ENCODE measurements around the gene ASIC4.

ASIC4 gene

DNA sequence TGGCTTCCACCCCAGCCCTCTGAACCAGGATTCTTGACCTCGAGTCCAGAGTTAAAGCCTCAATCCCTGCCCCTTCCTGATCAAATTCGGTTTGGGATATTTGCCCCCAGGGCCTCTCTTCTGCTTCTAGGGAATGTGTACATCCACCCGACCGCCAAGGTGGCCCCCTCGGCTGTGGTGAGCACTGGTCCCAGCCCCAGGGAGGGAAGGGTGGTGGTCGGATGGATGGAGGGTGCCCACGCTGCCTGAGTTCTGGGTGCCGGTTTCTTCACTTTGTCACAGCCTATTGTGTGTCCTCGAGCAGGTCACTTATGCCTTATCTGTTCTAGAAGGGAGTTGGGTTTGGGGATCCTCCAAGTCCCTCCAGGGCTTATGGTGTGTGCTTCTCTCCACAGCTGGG is 8.7 kb upstream of the ASIC4 start:
- no peak overlapping the region for H3K4me3 ChIP-seq (ENCODE audit: low read length)
- H3K4me1 ChIP-seq (ENCODE audit: control insufficient read depth, low read depth, low read length) = peaks cover 5% of the 10 kb centered on the region
- no CpG with 5 or more reads among the region's 9 CpGs for WGBS (ENCODE audit: extremely low coverage, insufficient coverage, low lambda C conversion rate)
- no peak overlapping the region for H3K18ac ChIP-seq (ENCODE audit: low read length)
- no peak overlapping the region for H2BK15ac ChIP-seq (replicated peaks; ENCODE audit: low read depth)
- no peak for DNase-seq
- H3K36me3 ChIP-seq (ENCODE audit: control insufficient read depth, insufficient read depth, low read length) = no peaks in the 10 kb centered on the region
- H2BK5ac ChIP-seq (ENCODE audit: low read length) = no peak overlapping the region
- no peak overlapping the region for H2BK120ac ChIP-seq (ENCODE audit: low read depth, low read length)
- H4K5ac ChIP-seq (ENCODE audit: low read length) = no peak overlapping the region
- no peak overlapping the region for H4K8ac ChIP-seq (ENCODE audit: low read depth, low read length)
- H3K9ac ChIP-seq (ENCODE audit: low read length) = no peak overlapping the region
- no peak overlapping the region for H3K4me2 ChIP-seq (ENCODE audit: low read length)
- H3K4ac ChIP-seq (ENCODE audit: low read depth, low read length) = no peak overlapping the region
- no peak overlapping the region for H3K27ac ChIP-seq (ENCODE audit: low read depth, low read length)
- H3K23ac ChIP-seq (ENCODE audit: low read length) = no peak overlapping the region
- no peaks in the 10 kb centered on the region for H3K27me3 ChIP-seq (ENCODE audit: insufficient read depth, low read length, poor library complexity)
- H2AK5ac ChIP-seq (ENCODE audit: low read length) = no peak overlapping the region
- no peaks in the 10 kb centered on the region for H3K79me2 ChIP-seq (ENCODE audit: control insufficient read depth, insufficient read depth, low read length)
- H3K79me1 ChIP-seq (ENCODE audit: low read length) = no peaks in the 10 kb centered on the region
- no peak overlapping the region for H3K56ac ChIP-seq (ENCODE audit: low read length)

DNA sequence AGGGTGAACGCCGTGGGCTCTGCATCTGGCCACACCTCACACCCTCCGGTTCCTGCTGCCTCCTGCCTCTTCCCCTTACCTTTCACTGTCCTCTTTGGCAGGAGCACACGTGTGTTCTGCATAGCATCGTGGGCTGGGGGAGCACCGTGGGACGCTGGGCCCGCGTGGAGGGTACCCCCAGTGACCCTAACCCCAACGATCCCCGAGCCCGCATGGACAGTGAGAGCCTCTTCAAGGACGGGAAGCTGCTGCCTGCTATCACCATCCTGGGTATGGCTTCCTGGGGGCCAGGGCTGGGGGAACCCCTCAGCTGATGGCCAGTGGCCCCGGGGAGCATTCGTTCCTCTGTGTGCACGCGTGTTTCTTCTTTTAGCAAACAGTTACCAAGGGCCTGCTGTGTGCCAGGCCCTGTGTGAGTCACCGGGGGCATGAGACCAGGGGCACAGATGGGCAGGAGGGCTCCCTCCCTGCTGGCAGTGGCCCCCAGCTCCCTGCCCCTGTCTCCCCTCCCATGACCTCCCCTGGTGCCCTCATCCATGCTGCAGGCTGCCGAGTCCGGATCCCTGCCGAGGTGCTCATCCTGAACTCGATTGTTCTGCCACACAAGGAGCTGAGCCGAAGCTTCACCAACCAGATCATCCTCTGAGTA is 8.0 kb upstream of the ASIC4 start:
- WGBS (ENCODE audit: extremely low coverage, insufficient coverage, low lambda C conversion rate) = no CpG with 5 or more reads among the region's 23 CpGs
- no peak overlapping the region for H3K27ac ChIP-seq (ENCODE audit: low read depth, low read length)
- H2BK120ac ChIP-seq (ENCODE audit: low read depth, low read length) = no peak overlapping the region
- no peak overlapping the region for H3K4ac ChIP-seq (ENCODE audit: low read depth, low read length)
- no peak overlapping the region for H3K4me3 ChIP-seq (ENCODE audit: low read length)
- no peak overlapping the region for H2BK15ac ChIP-seq (replicated peaks; ENCODE audit: low read depth)
- no peak overlapping the region for H3K23ac ChIP-seq (ENCODE audit: low read length)
- H3K36me3 ChIP-seq (ENCODE audit: control insufficient read depth, insufficient read depth, low read length) = no peaks in the 10 kb centered on the region
- no peak overlapping the region for H3K18ac ChIP-seq (ENCODE audit: low read length)
- H2BK5ac ChIP-seq (ENCODE audit: low read length) = no peak overlapping the region
- H3K79me2 ChIP-seq (ENCODE audit: control insufficient read depth, insufficient read depth, low read length) = no peaks in the 10 kb centered on the region
- DNase-seq = no peak
- H4K8ac ChIP-seq (ENCODE audit: low read depth, low read length) = no peak overlapping the region
- no peak overlapping the region for H2AK5ac ChIP-seq (ENCODE audit: low read length)
- peak overlapping the region; percentile 40 for H3K9ac ChIP-seq (ENCODE audit: low read length)
- peaks cover 2% of the 10 kb centered on the region for H3K27me3 ChIP-seq (ENCODE audit: insufficient read depth, low read length, poor library complexity)
- peak overlapping the region; percentile 67 for H3K56ac ChIP-seq (ENCODE audit: low read length)
- H3K4me2 ChIP-seq (ENCODE audit: low read length) = no peak overlapping the region
- H3K79me1 ChIP-seq (ENCODE audit: low read length) = no peaks in the 10 kb centered on the region
- no peak overlapping the region for H4K5ac ChIP-seq (ENCODE audit: low read length)
- H3K4me1 ChIP-seq (ENCODE audit: control insufficient read depth, low read depth, low read length) = peaks cover 5% of the 10 kb centered on the region

DNA sequence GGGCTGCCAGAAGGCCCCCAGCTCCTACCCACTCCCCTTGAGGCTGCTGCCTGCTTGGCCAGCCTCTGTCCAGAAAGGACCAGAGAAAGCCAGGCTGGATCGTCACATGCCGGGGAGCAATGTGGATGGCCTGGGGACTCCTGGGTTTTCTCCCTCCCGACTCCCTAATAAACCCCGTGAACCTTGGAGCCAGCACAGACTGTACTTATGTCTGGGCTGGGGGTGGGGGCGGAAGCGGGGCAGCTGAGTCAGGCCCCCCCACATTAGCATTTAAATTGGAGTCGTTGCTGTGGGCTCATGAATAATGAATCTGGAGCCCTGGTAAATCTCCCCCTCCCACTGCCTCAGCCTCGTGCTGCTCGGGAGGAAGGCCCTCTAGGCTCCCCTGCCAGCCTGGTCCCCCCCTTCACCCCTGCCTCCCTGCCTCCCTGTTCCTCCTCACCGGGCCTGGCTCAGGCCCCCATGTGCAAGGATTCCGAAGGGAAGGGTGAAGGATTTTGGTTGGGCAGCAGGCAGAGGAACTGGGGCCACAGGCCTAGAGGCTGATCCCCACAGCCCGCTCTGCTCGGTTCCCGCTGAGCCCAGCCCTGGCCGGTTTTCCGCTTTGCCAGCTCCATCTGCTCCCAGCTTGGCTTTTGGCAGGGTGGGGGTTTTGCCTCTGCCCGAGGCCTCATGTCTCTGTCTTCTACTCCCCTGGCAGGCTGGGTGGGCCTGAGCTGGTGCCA is 7.3 kb upstream of the ASIC4 start:
- WGBS (ENCODE audit: extremely low coverage, insufficient coverage, low lambda C conversion rate) = no CpG with 5 or more reads among the region's 17 CpGs
- Histone ChIP-seq H3K4ac (ENCODE audit: low read depth, low read length) (no peak overlapping the region), H2BK15ac (replicated peaks; ENCODE audit: low read depth) (no peak overlapping the region), H3K36me3 (ENCODE audit: control insufficient read depth, insufficient read depth, low read length) (no peaks in the 10 kb centered on the region), H3K4me2 (ENCODE audit: low read length) (no peak overlapping the region), H4K8ac (ENCODE audit: low read depth, low read length) (no peak overlapping the region), H2BK120ac (ENCODE audit: low read depth, low read length) (no peak overlapping the region), H3K27ac (ENCODE audit: low read depth, low read length) (no peak overlapping the region), H3K23ac (ENCODE audit: low read length) (no peak overlapping the region), H3K56ac (ENCODE audit: low read length) (peak overlapping the region; percentile 67), H3K27me3 (ENCODE audit: insufficient read depth, low read length, poor library complexity) (peaks cover 7% of the 10 kb centered on the region), H3K9ac (ENCODE audit: low read length) (peak overlapping the region; percentile 48), H3K79me1 (ENCODE audit: low read length) (no peaks in the 10 kb centered on the region), H3K18ac (ENCODE audit: low read length) (no peak overlapping the region), H3K4me1 (ENCODE audit: control insufficient read depth, low read depth, low read length) (peaks cover 5% of the 10 kb centered on the region), H2BK5ac (ENCODE audit: low read length) (no peak overlapping the region), H4K5ac (ENCODE audit: low read length) (no peak overlapping the region), H2AK5ac (ENCODE audit: low read length) (no peak overlapping the region), H3K79me2 (ENCODE audit: control insufficient read depth, insufficient read depth, low read length) (no peaks in the 10 kb centered on the region), H3K4me3 (ENCODE audit: low read length) (no peak overlapping the region)
- DNase-seq = no peak

DNA sequence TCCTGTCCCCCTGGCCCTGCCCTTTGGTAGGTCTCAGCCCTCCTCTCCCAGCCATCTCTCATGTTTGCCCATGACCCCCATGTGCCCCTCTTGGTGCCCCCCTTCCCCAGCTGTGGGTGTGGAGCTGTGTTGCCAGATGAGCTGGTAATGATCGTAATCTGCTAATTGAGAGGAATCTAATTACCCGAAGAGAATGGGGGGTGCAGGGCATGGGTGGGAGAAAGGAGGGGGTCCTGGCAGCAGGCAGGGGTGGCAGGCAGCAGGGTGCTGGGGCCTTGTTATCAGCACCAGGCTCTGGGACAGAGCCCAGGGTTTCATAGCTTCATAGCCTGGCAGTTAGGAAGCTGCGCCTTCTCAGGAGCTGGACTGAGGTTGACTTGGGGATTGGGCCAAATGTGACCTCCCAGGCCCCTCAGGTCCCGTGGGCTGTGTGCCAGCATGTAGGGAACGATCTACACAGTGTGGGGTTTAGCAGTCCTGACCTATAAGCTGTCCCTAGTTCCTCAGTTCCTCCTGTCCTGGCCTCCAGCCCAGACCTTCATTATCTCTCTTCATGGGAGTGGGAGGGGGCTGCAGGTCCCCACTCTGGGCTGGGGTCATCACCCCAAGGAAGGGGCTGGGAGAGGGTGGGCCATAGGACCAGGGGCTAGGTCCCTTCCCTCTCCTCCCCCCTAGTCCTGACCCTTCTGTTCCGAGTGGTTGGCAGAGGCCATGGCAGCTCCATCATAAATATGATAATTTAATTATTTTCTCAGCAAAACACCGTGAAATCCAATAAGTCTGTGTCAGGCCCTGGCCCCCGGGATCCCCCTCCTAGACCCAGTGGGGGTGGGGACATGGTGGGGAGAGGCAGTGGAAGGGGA is 6.5 kb upstream of the ASIC4 start:
- Histone ChIP-seq H2BK5ac (ENCODE audit: low read length) (no peak overlapping the region), H3K56ac (ENCODE audit: low read length) (no peak overlapping the region), H3K4me3 (ENCODE audit: low read length) (no peak overlapping the region), H2BK15ac (replicated peaks; ENCODE audit: low read depth) (no peak overlapping the region), H3K79me2 (ENCODE audit: control insufficient read depth, insufficient read depth, low read length) (no peaks in the 10 kb centered on the region), H3K18ac (ENCODE audit: low read length) (no peak overlapping the region), H3K27me3 (ENCODE audit: insufficient read depth, low read length, poor library complexity) (peaks cover 11% of the 10 kb centered on the region), H2AK5ac (ENCODE audit: low read length) (no peak overlapping the region), H3K4ac (ENCODE audit: low read depth, low read length) (no peak overlapping the region), H3K79me1 (ENCODE audit: low read length) (no peaks in the 10 kb centered on the region), H4K5ac (ENCODE audit: low read length) (no peak overlapping the region), H3K36me3 (ENCODE audit: control insufficient read depth, insufficient read depth, low read length) (no peaks in the 10 kb centered on the region), H3K4me2 (ENCODE audit: low read length) (no peak overlapping the region), H2BK120ac (ENCODE audit: low read depth, low read length) (no peak overlapping the region), H4K8ac (ENCODE audit: low read depth, low read length) (no peak overlapping the region), H3K23ac (ENCODE audit: low read length) (no peak overlapping the region), H3K9ac (ENCODE audit: low read length) (no peak overlapping the region), H3K4me1 (ENCODE audit: control insufficient read depth, low read depth, low read length) (peaks cover 5% of the 10 kb centered on the region), H3K27ac (ENCODE audit: low read depth, low read length) (no peak overlapping the region)
- no CpG with 5 or more reads among the region's 8 CpGs for WGBS (ENCODE audit: extremely low coverage, insufficient coverage, low lambda C conversion rate)
- DNase-seq = no peak

DNA sequence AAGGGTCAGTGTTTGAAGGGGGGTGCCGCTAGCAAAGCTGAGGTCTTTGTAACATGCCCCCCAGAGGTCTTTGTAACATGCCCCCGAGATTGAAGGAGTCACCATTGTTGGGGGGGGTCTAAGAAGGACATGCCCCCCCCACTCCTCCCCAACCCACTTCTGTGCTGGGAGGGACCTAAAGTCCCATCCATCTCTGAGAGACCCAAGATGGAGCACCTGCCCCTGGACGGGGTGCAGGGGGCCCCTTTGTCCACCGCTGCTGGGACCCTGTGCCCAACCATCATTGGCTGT is 5.9 kb upstream of the ASIC4 start:
- Histone ChIP-seq H2BK5ac (ENCODE audit: low read length) (no peak overlapping the region), H3K9ac (ENCODE audit: low read length) (no peak overlapping the region), H3K18ac (ENCODE audit: low read length) (no peak overlapping the region), H3K27me3 (ENCODE audit: insufficient read depth, low read length, poor library complexity) (peaks cover 15% of the 10 kb centered on the region), H4K8ac (ENCODE audit: low read depth, low read length) (no peak overlapping the region), H3K4me1 (ENCODE audit: control insufficient read depth, low read depth, low read length) (peaks cover 5% of the 10 kb centered on the region), H4K5ac (ENCODE audit: low read length) (no peak overlapping the region), H3K79me2 (ENCODE audit: control insufficient read depth, insufficient read depth, low read length) (no peaks in the 10 kb centered on the region), H3K4me2 (ENCODE audit: low read length) (no peak overlapping the region), H3K4ac (ENCODE audit: low read depth, low read length) (no peak overlapping the region), H2AK5ac (ENCODE audit: low read length) (no peak overlapping the region), H2BK15ac (replicated peaks; ENCODE audit: low read depth) (no peak overlapping the region), H3K27ac (ENCODE audit: low read depth, low read length) (no peak overlapping the region), H3K4me3 (ENCODE audit: low read length) (no peak overlapping the region), H3K79me1 (ENCODE audit: low read length) (no peaks in the 10 kb centered on the region), H3K56ac (ENCODE audit: low read length) (no peak overlapping the region), H3K36me3 (ENCODE audit: control insufficient read depth, insufficient read depth, low read length) (no peaks in the 10 kb centered on the region), H2BK120ac (ENCODE audit: low read depth, low read length) (no peak overlapping the region), H3K23ac (ENCODE audit: low read length) (no peak overlapping the region)
- whole genome bisulfite sequencing (ENCODE audit: extremely low coverage, insufficient coverage, low lambda C conversion rate) = no CpG with 5 or more reads among the region's 4 CpGs
- DNase-seq = no peak
